Activated CD4-positive, alpha-beta T cell treated with anti-CD3 and anti-CD28 coated beads, Interleukin-2, amount 10 ng/mL, durations not matched to agents 7 days and 5 days (primary cell): ENCODE data around the gene SIVA1. TPM values are rescaled to one million over a fixed set of nuclear protein-coding genes. Genes with fewer than 3 reads are reported as not detected.
"Not testable (repeated sequence)": the region's sequence is repeated elsewhere in the genome, so short reads cannot be mapped to it uniquely, and the experiment has no call there.

Experiments used
- CTCF ChIA-PET: fragments of 350-600 bp; sonication (Branson Sonifier 250); formaldehyde crosslinking; loops from one replicate; lab custom pipeline; 2021; ENCODE audit warnings: antibody characterized with exemption; lab: Charles Lee
- POLR2A ChIA-PET: fragments of 350-600 bp; sonication (Branson Sonifier 250); formaldehyde crosslinking; loops from one replicate; lab custom pipeline; 2021; ENCODE audit warnings: antibody characterized with exemption; lab: Charles Lee
- DNase-seq: peaks from one replicate; pipeline ENCODE4 v3.0.0-alpha.2; 2020
- H3K27ac Mint-ChIP-seq: one replicate; pipeline ENCODE4 v1.8.0; 2021; ENCODE audit warnings: mild to moderate bottlenecking, moderate library complexity, mixed read lengths
- H3K27me3 Mint-ChIP-seq: one replicate; pipeline ENCODE4 v1.8.0; 2021; ENCODE audit warnings: mixed read lengths
- H3K36me3 Mint-ChIP-seq: one replicate; pipeline ENCODE4 v1.8.0; 2021; ENCODE audit warnings: low read depth, mixed read lengths
- H3K4me1 Mint-ChIP-seq: one replicate; pipeline ENCODE4 v1.8.0; 2021; ENCODE audit warnings: mixed read lengths
- H3K4me3 Mint-ChIP-seq: one replicate; pipeline ENCODE4 v1.8.0; 2021; ENCODE audit warnings: mild to moderate bottlenecking, moderate library complexity, mixed read lengths
- H3K9me3 Mint-ChIP-seq: one replicate; pipeline ENCODE4 v1.8.0; 2021; ENCODE audit warnings: mixed read lengths
- total RNA-seq, 2 experiments: library from RNA; stranded (reverse); gene quantifications; one replicate each; pipeline ENCODE4 v1.2.3, GENCODE V29; 2021

Gene SIVA1
- total RNA-seq, 2 experiments from 2014 or later: 84.7 to 135 TPM

DNA sequence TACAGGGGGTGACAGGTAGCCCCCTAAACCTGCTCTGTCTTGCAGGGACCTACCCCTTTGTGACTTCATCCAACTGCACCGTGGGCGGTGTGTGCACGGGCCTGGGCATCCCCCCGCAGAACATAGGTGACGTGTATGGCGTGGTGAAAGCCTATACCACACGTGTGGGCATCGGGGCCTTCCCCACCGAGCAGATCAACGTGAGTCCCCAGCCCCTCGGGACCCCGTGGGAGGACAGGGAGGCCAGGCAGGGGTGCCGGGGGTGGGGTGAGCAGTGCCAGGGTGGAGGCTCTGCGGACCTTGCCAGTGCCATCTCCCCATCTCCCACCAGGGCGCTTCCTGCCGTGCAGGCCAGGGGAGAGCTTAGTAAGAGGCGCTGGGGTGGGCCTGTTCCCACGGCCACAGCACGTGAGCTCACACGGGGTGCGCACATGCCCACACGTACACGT is 11.1 kb upstream of the SIVA1 start:
- DNase-seq: no peak
- ChIA-PET CTCF (interaction anchor here (0.7 to 1.8 kb wide), 3 partner anchors 11 to 526 kb away, joined by 3 to 8 read pairs (median 4); partner anchors contain the start of gene SIVA1), POLR2A (no interaction called here)
- Mint-ChIP-seq H3K27ac (no peak overlapping the region), H3K27me3 (no peaks in the 10 kb centered on the region), H3K4me1 (peaks cover 7% of the 10 kb centered on the region), H3K9me3 (no peaks in the 10 kb centered on the region), H3K36me3 (no peaks in the 10 kb centered on the region), H3K4me3 (no peak overlapping the region)

DNA sequence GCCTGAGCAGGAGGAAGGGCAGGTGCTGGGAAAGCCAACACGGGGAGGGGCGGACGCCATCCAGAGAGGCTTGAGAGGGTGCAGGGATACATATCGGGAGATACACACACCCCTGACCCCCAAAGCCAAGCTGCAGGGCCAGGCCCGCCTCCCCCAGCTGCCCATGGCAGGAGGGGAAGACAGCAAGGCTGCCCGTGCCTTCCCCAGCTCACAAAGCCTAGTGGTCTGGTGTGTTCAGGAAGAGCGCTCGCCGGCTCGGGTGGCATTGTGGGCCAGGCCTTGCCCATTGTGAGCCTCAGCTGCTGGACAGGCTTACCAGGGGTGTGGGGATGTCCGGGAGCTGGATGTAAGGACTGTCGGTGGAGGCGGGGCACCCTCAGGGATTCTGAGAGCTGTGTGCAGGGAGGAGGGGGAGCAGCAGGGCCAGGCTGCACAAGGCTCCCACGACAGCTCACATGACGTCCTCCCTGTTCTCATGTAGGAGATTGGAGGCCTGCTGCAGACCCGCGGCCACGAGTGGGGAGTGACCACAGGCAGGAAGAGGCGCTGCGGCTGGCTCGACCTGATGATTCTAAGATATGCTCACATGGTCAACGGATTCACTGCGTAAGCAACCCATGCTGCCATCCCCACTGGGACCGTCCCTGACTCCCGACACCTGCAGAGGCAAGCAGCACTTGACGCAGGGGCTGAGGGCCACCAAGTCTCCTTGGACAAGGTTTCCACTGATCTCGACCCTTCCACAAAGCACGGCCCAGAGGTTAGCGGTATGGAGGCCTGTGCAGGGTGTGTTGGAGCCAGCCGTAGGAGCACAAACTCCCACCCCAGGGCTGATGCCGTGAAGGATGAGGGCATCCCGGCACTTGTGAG is 10.1 kb upstream of the SIVA1 start:
- CTCF ChIA-PET: interaction anchor here (0.8 to 1.9 kb wide), 4 partner anchors 9 to 26 kb away, joined by 3 to 8 read pairs (median 4); partner anchors contain the start of gene SIVA1
- Mint-ChIP-seq H3K27ac (no peak overlapping the region), H3K4me1 (peaks cover 7% of the 10 kb centered on the region), H3K36me3 (no peaks in the 10 kb centered on the region), H3K4me3 (no peak overlapping the region), H3K27me3 (no peaks in the 10 kb centered on the region), H3K9me3 (no peaks in the 10 kb centered on the region)
- no peak for DNase-seq
- POLR2A ChIA-PET: no interaction called here

DNA sequence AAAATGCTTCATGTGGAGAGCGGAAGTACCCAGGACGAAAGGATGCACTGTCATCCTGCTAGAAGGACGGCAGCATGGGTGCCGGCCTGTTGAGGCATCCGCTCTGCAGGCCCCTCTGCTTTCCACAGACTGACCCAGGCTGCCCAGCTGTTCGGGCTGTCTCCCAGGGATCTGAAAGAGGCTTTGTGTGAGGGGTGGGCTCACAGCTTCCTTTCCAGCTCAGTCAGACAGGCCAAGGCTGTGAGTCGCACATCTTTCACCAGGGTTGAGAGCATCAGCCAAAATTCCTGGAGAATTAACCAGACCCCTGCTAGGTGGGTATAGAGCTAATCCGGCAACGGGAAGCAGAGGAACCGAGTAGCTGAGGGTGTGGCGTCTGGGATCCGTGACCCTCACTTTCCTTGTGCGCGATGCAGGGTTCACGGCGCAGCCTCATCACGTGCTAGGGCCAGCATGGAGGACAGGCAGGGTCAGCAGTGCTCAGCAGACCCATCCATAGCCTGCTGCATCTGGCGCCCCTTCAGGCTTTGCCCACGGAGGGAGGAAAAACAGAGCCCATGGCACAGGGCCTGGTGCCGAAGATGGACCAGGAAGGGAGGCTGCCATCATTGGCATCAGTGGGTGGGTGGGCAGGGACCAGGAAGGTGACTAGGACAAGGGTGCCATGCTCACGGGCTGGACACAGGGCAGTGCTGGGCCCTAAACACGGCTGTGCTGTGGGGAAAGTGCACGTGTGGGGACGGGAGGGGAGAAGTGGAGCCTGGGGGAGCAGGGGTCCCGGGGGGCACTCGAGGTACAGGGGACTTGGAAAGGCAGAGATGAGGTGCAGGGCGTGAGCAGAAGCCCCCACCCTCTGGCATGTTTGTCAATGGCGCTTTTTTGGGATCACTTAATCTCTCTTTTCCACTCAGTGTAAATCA is 9.2 kb upstream of the SIVA1 start:
- POLR2A ChIA-PET: no interaction called here
- peaks cover 7% of the 10 kb centered on the region for H3K4me1 Mint-ChIP-seq
- no peaks in the 10 kb centered on the region for H3K27me3 Mint-ChIP-seq
- no peak for DNase-seq
- H3K4me3 Mint-ChIP-seq: no peak overlapping the region
- no peaks in the 10 kb centered on the region for H3K9me3 Mint-ChIP-seq
- CTCF ChIA-PET: interaction anchor here (0.8 to 1.9 kb wide), 3 partner anchors 9 to 25 kb away, joined by 3 to 8 read pairs (median 4); partner anchors contain the start of gene SIVA1
- H3K27ac Mint-ChIP-seq: no peak overlapping the region
- no peaks in the 10 kb centered on the region for H3K36me3 Mint-ChIP-seq

DNA sequence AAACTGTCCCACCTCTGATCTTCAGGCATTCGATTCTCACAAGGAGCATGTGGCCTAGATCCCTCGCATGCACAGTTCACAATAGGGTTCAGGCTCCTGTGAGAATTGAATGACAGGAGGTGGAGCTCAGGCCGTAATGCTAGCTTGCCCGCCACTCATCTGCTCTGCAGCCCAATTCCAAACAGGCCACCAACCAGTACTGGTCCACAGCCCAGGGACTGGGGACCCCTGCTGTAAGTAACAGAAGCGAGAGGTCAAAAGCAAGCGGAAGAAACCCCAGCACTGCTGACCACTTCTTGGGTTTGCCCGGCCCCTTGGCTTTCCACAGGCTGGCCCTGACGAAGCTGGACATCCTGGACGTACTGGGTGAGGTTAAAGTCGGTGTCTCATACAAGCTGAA is 8.5 kb upstream of the SIVA1 start:
- no peak overlapping the region for H3K4me3 Mint-ChIP-seq
- H3K36me3 Mint-ChIP-seq: no peaks in the 10 kb centered on the region
- H3K9me3 Mint-ChIP-seq: no peaks in the 10 kb centered on the region
- H3K4me1 Mint-ChIP-seq: peaks cover 7% of the 10 kb centered on the region
- no peaks in the 10 kb centered on the region for H3K27me3 Mint-ChIP-seq
- CTCF ChIA-PET: interaction anchor here (0.8 to 1.4 kb wide), 2 partner anchors 47 to 62 kb away, joined by 3 read pairs; no protein-coding TSS in a partner anchor
- POLR2A ChIA-PET: no interaction called here
- no peak for DNase-seq
- H3K27ac Mint-ChIP-seq: no peak overlapping the region

DNA sequence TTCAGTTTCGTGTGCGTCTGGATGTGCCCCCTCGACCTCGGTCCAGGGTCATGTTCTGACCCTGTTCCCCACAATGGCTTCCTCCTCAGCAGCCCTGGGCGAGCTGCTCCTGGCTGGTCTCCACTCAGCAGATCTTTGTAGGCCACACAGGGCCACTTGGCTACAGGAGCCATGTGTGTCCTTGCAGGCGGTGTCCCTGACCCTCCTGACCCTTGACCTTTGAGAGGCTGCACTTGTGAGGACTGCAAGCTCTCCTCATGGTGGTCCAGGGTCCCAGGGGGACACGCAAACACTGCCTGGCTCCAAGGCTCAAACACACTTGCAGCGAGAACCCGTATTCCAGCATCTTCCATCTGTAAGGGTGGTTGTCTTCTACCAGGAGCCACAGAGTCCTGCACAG is 7.5 kb upstream of the SIVA1 start:
- H3K36me3 Mint-ChIP-seq: no peaks in the 10 kb centered on the region
- H3K4me3 Mint-ChIP-seq: no peak overlapping the region
- DNase-seq: no peak
- peak overlapping the region; percentile 5 for H3K27ac Mint-ChIP-seq
- no peaks in the 10 kb centered on the region for H3K27me3 Mint-ChIP-seq
- peaks cover 10% of the 10 kb centered on the region for H3K4me1 Mint-ChIP-seq
- CTCF ChIA-PET: interaction anchor here (1.4 kb wide), 1 partner anchor 46 kb away, joined by 3 read pairs; no protein-coding TSS in a partner anchor
- POLR2A ChIA-PET: no interaction called here
- H3K9me3 Mint-ChIP-seq: no peaks in the 10 kb centered on the region

DNA sequence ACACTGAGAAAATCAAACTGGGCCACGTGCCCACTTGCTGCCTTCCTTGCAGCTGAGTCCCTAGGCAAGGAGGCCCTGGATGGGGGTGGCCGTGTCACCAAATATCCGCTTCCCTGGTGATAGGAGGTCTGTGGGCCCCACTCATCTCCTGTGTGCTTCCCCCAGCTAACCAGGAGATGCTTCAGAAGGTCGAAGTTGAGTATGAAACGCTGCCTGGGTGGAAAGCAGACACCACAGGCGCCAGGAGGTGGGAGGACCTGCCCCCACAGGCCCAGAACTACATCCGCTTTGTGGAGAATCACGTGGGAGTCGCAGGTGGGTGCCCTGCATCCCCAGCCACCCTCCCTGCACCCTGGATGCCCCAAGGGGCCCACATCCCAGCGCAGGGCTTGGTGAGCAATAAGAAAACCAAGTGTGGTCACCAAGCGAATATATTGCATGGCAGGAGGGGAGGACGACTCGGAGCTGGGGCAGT is 6.8 kb upstream of the SIVA1 start:
- Mint-ChIP-seq H3K4me1 (peaks cover 14% of the 10 kb centered on the region), H3K36me3 (no peaks in the 10 kb centered on the region), H3K4me3 (no peak overlapping the region), H3K27ac (peak overlapping the region; percentile 52), H3K27me3 (no peaks in the 10 kb centered on the region), H3K9me3 (no peaks in the 10 kb centered on the region)
- ChIA-PET POLR2A (no interaction called here), CTCF (interaction anchor here (1.4 kb wide), 1 partner anchor 45 kb away, joined by 3 read pairs; no protein-coding TSS in a partner anchor)
- DNase-seq: no peak

DNA sequence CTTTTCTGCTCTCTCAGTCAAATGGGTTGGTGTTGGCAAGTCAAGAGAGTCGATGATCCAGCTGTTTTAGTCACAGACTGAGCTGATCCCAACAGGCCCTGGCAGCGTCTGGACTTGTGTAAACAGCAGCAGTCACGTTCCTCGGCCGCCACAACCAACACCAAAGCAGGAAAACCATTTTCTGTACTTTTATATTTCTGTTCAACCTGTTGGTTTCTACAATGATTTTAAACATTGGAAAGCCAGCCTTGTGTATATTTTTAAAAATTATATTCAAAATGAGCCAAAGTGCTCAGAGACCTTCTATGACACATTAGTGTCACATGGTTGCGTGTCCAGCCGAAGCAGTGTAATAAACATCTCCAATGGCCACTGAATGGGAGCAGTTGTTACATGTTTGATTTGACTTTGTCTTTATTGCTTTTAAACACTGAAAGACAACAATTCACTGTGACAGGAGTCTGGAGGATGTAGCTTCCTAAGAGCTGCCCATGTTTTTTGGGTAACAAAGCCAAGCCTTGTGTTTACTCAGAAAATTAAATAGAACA is 5.9 kb upstream of the SIVA1 start:
- H3K9me3 Mint-ChIP-seq: no peaks in the 10 kb centered on the region
- POLR2A ChIA-PET: no interaction called here
- CTCF ChIA-PET: no interaction called here

DNA sequence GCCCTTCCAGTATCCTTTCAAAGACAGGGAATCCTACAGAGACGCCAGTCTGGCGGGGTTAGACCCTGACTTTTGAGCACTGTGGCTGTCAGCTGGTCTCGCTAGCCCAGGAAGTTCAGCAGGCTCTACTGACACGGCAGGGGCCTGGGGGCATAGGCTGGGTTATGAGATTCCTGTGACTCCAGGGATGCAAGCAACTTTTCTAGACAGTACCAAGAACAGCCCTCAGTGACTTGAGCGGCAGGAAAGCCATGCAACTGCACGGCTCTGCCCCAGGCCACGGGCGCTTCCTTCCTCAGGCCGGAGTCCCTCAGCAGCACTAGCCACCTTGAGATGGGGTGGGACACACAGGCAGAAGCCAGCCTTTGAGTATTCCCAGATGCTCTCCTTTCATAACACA is 5.1 kb upstream of the SIVA1 start:
- no peak for DNase-seq
- H3K4me1 Mint-ChIP-seq: peaks cover 17% of the 10 kb centered on the region
- peaks cover under 1% of the 10 kb centered on the region for H3K36me3 Mint-ChIP-seq
- no peak overlapping the region for H3K27ac Mint-ChIP-seq
- POLR2A ChIA-PET: no interaction called here
- no peaks in the 10 kb centered on the region for H3K9me3 Mint-ChIP-seq
- no peak overlapping the region for H3K4me3 Mint-ChIP-seq
- no peaks in the 10 kb centered on the region for H3K27me3 Mint-ChIP-seq
- CTCF ChIA-PET: interaction anchor here (1.6 kb wide), 1 partner anchor 271 kb away, joined by 3 read pairs; no protein-coding TSS in a partner anchor

More for the DNA sequence above, 5.9 kb upstream of the SIVA1 start:
- peaks cover 14% of the 10 kb centered on the region for H3K4me1 Mint-ChIP-seq
- no peaks in the 10 kb centered on the region for H3K27me3 Mint-ChIP-seq
- H3K4me3 Mint-ChIP-seq: no peak overlapping the region
- H3K27ac Mint-ChIP-seq: no peak overlapping the region
- no peaks in the 10 kb centered on the region for H3K36me3 Mint-ChIP-seq
- no peak for DNase-seq

DNA sequence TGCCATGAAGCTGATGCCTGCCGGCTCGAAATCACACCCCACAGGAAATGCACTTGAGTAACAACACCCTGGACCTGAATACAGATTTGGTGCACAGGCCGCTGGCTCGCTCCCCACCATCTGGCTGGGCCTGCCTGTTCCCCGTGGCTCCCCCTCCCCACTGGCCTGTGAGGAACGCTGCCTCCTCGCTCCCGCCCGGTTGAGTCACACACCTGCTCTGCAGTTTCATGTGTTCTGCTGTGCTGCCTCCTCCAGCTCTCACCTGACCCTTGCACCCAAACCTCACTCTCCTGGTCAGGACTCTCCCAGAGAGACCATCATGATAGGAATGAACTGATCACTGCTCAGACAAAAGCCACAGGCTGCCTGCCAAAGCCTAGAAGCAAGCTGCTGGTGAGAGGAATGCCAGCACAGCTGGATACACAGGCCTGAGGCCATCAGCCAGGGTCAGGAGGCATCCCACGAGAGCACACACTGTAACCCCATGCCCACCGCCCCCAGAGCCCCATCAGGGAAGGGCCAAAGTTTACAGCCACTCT is 3.8 kb upstream of the SIVA1 start:
- Mint-ChIP-seq H3K27me3 (no peaks in the 10 kb centered on the region), H3K4me3 (no peak overlapping the region), H3K9me3 (no peaks in the 10 kb centered on the region), H3K4me1 (peaks cover 24% of the 10 kb centered on the region), H3K27ac (no peak overlapping the region), H3K36me3 (peaks cover 9% of the 10 kb centered on the region)
- ChIA-PET CTCF (interaction anchor here (1.1 to 2.7 kb wide), 4 partner anchors 8 to 270 kb away, joined by 3 to 10 read pairs (median 4); no protein-coding TSS in a partner anchor), POLR2A (no interaction called here)
- DNase-seq: no peak

DNA sequence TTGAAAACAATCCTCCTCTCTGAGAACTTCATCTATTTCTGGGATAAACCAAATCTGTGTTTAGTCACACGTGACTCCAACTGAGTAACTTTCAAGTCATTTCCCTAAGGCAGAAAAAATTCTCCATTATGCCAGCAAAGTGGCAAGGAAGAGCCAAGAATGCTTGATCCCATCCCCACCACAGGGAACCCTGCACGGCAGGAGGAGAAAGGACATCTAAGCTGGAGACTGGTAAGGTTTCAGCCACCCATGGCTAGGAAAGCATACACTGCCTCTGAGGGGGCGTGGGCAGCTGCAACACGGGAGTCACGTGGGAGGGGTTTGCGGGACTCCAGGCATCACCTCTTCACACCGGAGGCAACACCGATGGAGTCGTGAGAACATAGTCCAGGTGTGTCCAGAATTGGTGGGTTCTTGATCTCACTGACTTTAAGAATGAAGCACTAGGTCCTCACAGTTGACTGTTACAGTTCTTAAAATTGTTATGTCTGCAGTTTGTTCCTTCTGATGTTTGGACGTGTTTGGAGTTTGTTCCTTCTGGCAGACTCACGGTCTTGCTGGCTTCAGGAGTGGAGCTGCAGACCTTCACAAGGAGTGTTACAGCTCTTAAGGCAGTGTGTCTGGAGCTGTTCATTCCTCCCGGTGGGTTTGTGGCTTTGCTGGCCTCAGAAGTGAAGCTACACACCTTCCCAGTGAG is 2.7 kb upstream of the SIVA1 start:
- Mint-ChIP-seq H3K27ac (no peak overlapping the region), H3K9me3 (no peaks in the 10 kb centered on the region), H3K27me3 (no peaks in the 10 kb centered on the region), H3K36me3 (peaks cover 14% of the 10 kb centered on the region), H3K4me1 (peaks cover 34% of the 10 kb centered on the region), H3K4me3 (no peak overlapping the region)
- POLR2A ChIA-PET: no interaction called here
- DNase-seq: no peak
- CTCF ChIA-PET: interaction anchor here (0.8 to 4.0 kb wide), 8 partner anchors 12 to 131 kb away, joined by 3 to 15 read pairs (median 4); no protein-coding TSS in a partner anchor

DNA sequence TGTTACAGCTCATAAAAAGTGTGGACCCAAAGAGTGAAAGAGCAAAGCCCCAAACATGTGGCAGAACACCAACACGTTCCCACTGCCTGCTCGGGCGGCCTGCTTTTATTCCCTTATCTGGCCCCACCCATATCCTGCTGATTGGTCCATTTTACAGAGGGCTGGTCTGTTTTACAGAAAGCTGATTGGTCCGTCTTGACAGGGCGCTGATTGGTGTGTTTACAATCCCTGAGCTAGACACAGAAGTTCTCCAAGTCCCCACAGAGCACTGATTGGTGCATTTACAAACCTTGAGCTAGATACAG is 2.2 kb upstream of the SIVA1 start:
- Mint-ChIP-seq H3K4me1 (peaks cover 38% of the 10 kb centered on the region), H3K27ac (peak overlapping the region; percentile 11)

More for the DNA sequence above, 2.2 kb upstream of the SIVA1 start:
- POLR2A ChIA-PET, H3K27me3 Mint-ChIP-seq, DNase-seq, H3K9me3 Mint-ChIP-seq: not testable (repeated sequence)
- CTCF ChIA-PET: interaction anchor here (0.7 to 4.0 kb wide), 9 partner anchors 12 to 131 kb away, joined by 3 to 15 read pairs (median 4); no protein-coding TSS in a partner anchor
- peak overlapping the region; percentile 50 for H3K4me3 Mint-ChIP-seq
- peaks cover 18% of the 10 kb centered on the region for H3K36me3 Mint-ChIP-seq
